B cell (primary cell): ENCODE data around the gene GTPBP3. TPM values are rescaled to one million over a fixed set of nuclear protein-coding genes. Genes with fewer than 3 reads are reported as not detected.

Experiments used
- ATAC-seq: fragments of 200-7000 bp; cut with Tn5 transposase; one replicate; pipeline ENCODE4 v1.10.0; 2021; ENCODE audit warnings: low read depth, mild to moderate bottlenecking, moderate number of reproducible peaks, moderate library complexity
- CTCF ChIA-PET: fragments of 350-600 bp; sonication (Branson Sonifier 250); formaldehyde crosslinking; loops from one replicate; lab custom pipeline; 2021; ENCODE audit warnings: antibody characterized with exemption, inconsistent platforms; lab: Charles Lee
- POLR2A ChIA-PET: fragments of 350-600 bp; sonication (Branson Sonifier 250); formaldehyde crosslinking; loops from one replicate; lab custom pipeline; 2021; ENCODE audit warnings: antibody characterized with exemption; lab: Charles Lee
- DNase-seq: peaks from one replicate; pipeline ENCODE4 v3.0.0; 2013
- H2AFZ ChIP-seq: 2 replicates; pipeline ENCODE4 v1.6.1; 2012; ENCODE audit warnings: mild to moderate bottlenecking, low read depth, low read length; ENCODE audit not compliant: insufficient read depth, poor library complexity, severe bottlenecking
- H3K27ac ChIP-seq, 2 donors: 1 replicate in 1 of 2; 2 replicates in 1 of 2; pipeline ENCODE4 v1.5.1; 2012 to 2013; ENCODE audit warnings: low read length in 2 of 2, mild to moderate bottlenecking in 2 of 2, moderate library complexity in 1 of 2
- H3K27me3 ChIP-seq, 4 experiments: fragments of 200-600 bp in 1 of 4; sonication (generic) in 1 of 4; replicated peaks in 1 of 4; 1 replicate in 2 of 4; 2 replicates in 2 of 4; pipeline versions ENCODE4 v1.6.1 to v1.7.0; 2013 to 2016; ENCODE audit warnings: low read length in 3 of 4, mild to moderate bottlenecking in 2 of 4, mixed read lengths in 1 of 4, moderate library complexity in 1 of 4; ENCODE audit not compliant: insufficient read depth in 4 of 4, control insufficient read depth in 3 of 4; ENCODE audit errors: control extremely low read depth in 1 of 4
- H3K36me3 ChIP-seq, 2 experiments: replicated peaks in 1 of 2; 1 replicate in 1 of 2; 2 replicates in 1 of 2; pipeline versions ENCODE4 v1.6.1 to v1.7.1; 2013; ENCODE audit warnings: low read length in 1 of 2; ENCODE audit not compliant: insufficient read depth in 2 of 2, control insufficient read depth in 1 of 2; ENCODE audit errors: control extremely low read depth in 1 of 2, extremely low read depth in 1 of 2
- H3K4me1 ChIP-seq, 2 donors: fragments of 200-600 bp in 1 of 2; sonication (generic) in 1 of 2; 1 replicate in 1 of 2; 2 replicates in 1 of 2; pipeline versions ENCODE4 v1.5.1 to v1.6.1; 2013 to 2017; ENCODE audit warnings: low read length in 2 of 2; ENCODE audit not compliant: control insufficient read depth in 2 of 2, insufficient read depth in 2 of 2
- H3K4me2 ChIP-seq: replicated peaks from 2 replicates; pipeline ENCODE3; 2012; ENCODE audit warnings: mild to moderate bottlenecking, low read depth, low read length; ENCODE audit not compliant: poor library complexity, severe bottlenecking
- H3K4me3 ChIP-seq, 5 experiments: fragments of 200-600 bp in 1 of 5; sonication (generic) in 1 of 5; 1 replicate in 3 of 5; 2 replicates in 2 of 5; pipeline versions ENCODE4 v1.5.1 to v1.7.0; 2011 to 2016; ENCODE audit warnings: low read length in 4 of 5, mild to moderate bottlenecking in 4 of 5, low read depth in 2 of 5, control low read depth in 1 of 5, moderate library complexity in 1 of 5; ENCODE audit not compliant: insufficient read depth in 1 of 5; ENCODE audit errors: control extremely low read depth in 1 of 5, extremely low read depth in 1 of 5
- H3K79me2 ChIP-seq: fragments of 200-600 bp; sonication (generic); one replicate; pipeline ENCODE4 v1.6.0; 2016; ENCODE audit warnings: low read length; ENCODE audit not compliant: control insufficient read depth, insufficient read depth
- H3K9ac ChIP-seq: fragments of 200-600 bp; sonication (generic); 2 replicates; pipeline ENCODE4 v1.6.1; 2017; ENCODE audit warnings: mild to moderate bottlenecking, low read length, moderate library complexity
- H3K9me3 ChIP-seq, 3 donors: one replicate each; pipeline versions ENCODE4 v1.6.1 to v1.7.1; 2013; ENCODE audit warnings: low read length in 2 of 3; ENCODE audit not compliant: control insufficient read depth in 2 of 3, insufficient read depth in 1 of 3; ENCODE audit errors: control extremely low read depth in 1 of 3
- H4K20me1 ChIP-seq: 2 replicates; pipeline ENCODE4 v1.6.0; 2012; ENCODE audit warnings: mild to moderate bottlenecking, low read length; ENCODE audit not compliant: insufficient read depth, control insufficient read depth, poor library complexity, severe bottlenecking
- H3K27ac Mint-ChIP-seq: one replicate; pipeline ENCODE4 v1.8.0; 2021; ENCODE audit warnings: mixed read lengths
- H3K27me3 Mint-ChIP-seq: one replicate; pipeline ENCODE4 v1.8.0; 2021; ENCODE audit warnings: mixed read lengths
- H3K4me1 Mint-ChIP-seq: one replicate; pipeline ENCODE4 v1.8.0; 2021; ENCODE audit warnings: mixed read lengths
- H3K4me3 Mint-ChIP-seq: one replicate; pipeline ENCODE4 v1.8.0; 2021; ENCODE audit warnings: mixed read lengths
- H3K9me3 Mint-ChIP-seq: one replicate; pipeline ENCODE4 v1.8.0; 2022; ENCODE audit warnings: mixed read lengths; ENCODE audit not compliant: insufficient read depth
- CTCF ChIP-seq: fragments of 200-600 bp; IDR thresholded peaks from one replicate; pipeline ENCODE4 v1.8.0; 2022; ENCODE audit warnings: antibody characterized with exemption, mild to moderate bottlenecking
- EZH2 ChIP-seq: IDR thresholded peaks from 2 replicates; pipeline ENCODE4 v1.6.1; 2012; ENCODE audit warnings: borderline replicate concordance, low read depth, mild to moderate bottlenecking, moderate library complexity, low read length; ENCODE audit not compliant: insufficient read depth, poor library complexity, severe bottlenecking
- WGBS: methylation state at CpG from one replicate; pipeline ENCODE4 v1.1.5; 2013; ENCODE audit warnings: missing lambda C conversion rate; ENCODE audit not compliant: insufficient coverage; 5-methylcytosine and 5-hydroxymethylcytosine counted together
- intact Hi-C: fragments of 100-400 bp; cut with micrococcal nuclease; formaldehyde crosslinking; loops from one replicate; pipeline ENCODE4 v1.10.0; 2022
- polyA plus RNA-seq: library from polyadenylated mRNA; depleted of rRNA; stranded (reverse); fragments of >200 nt; gene quantifications from 2 replicates; pipeline ENCODE4 v1.2.3, GENCODE V29; 2012
- total RNA-seq, 2 donors: library from RNA; stranded (reverse); fragments of 120-200 nt in 1 of 2; gene quantifications; 1 replicate in 1 of 2; 2 replicates in 1 of 2; pipeline versions ENCODE4 v1.2.3 to v1.2.4, GENCODE V29; 2013 to 2022

Gene GTPBP3
- total and polyA plus RNA-seq, 2 donors (not counting 1 experiment from before 2014, with no cell fraction given): 41.6 to 44.9 TPM

- TF ChIP-seq EZH2: no peak
- no peak for TF ChIP-seq CTCF
- Histone ChIP-seq H3K4me2 (peak overlapping the region; percentile 96), H3K4me1 (peaks cover 39 to 58% of the 10 kb centered on the region in 2 donors), H3K9me3 (no peaks in the 10 kb centered on the region), H3K27ac (peak overlapping the region; percentile 70 to 71), H3K36me3 (no peaks in the 10 kb centered on the region), H4K20me1 (peaks cover 18% of the 10 kb centered on the region), H3K9ac (peak overlapping the region; percentile 72), H3K27me3 (no peaks in the 10 kb centered on the region), H2AFZ (peak overlapping the region; percentile 83), H3K4me3 (peak overlapping the region; percentile 31 to 74 (median 73)), H3K79me2 (peaks cover 55% of the 10 kb centered on the region)
- Mint-ChIP-seq H3K4me1 (peaks cover 57% of the 10 kb centered on the region), H3K9me3 (no peaks in the 10 kb centered on the region), H3K27me3 (no peaks in the 10 kb centered on the region), H3K27ac (peak overlapping the region; percentile 90), H3K4me3 (peak overlapping the region; percentile 91)
- 11% methylated on average over 22 of the region's 28 CpGs for WGBS
- DNase-seq (no peak), ATAC-seq (no peak)
- ChIA-PET CTCF (interaction anchor here (0.7 to 1.1 kb wide), 4 partner anchors 26 to 859 kb away, joined by 3 to 4 read pairs (median 3); no protein-coding TSS in a partner anchor), POLR2A (interaction anchor here (0.7 to 1.5 kb wide), 3 partner anchors 24 to 98 kb away, joined by 3 to 8 read pairs (median 3); partner anchors contain the start of gene ANO8)
- intact Hi-C loops: loop anchor here (5.0 to 10.0 kb wide), 3 partner anchors 411 to 719 kb away; partner anchors contain the start of genes SMIM7 and TMEM38A
Observed at GRCh38 chr19:17306285-17306714, 31.1 kb upstream of the GTPBP3 start.

- Histone ChIP-seq H3K36me3 (peaks cover 0 to 5% of the 10 kb centered on the region in 2 experiments), H3K4me1 (peaks cover 32 to 47% of the 10 kb centered on the region in 2 donors), H3K27ac (no peak overlapping the region), H3K27me3 (no peaks in the 10 kb centered on the region), H2AFZ (no peak overlapping the region), H3K9me3 (no peaks in the 10 kb centered on the region), H3K9ac (no peak overlapping the region), H3K79me2 (peaks cover 66% of the 10 kb centered on the region), H3K4me3 (no peak overlapping the region), H3K4me2 (no peak overlapping the region), H4K20me1 (peaks cover 35% of the 10 kb centered on the region)
- TF ChIP-seq EZH2: no peak
- TF ChIP-seq CTCF: no peak
- intact Hi-C loops: loop anchor here (5.0 to 10.0 kb wide), 3 partner anchors 413 to 721 kb away; partner anchors contain the start of genes SMIM7 and TMEM38A
- peaks cover 53% of the 10 kb centered on the region for H3K4me1 Mint-ChIP-seq
- DNase-seq: no peak
- WGBS: 97% methylated on average over 8 of the region's 8 CpGs
- ATAC-seq: no peak
- CTCF ChIA-PET: interaction anchor here (0.7 to 1.1 kb wide), 2 partner anchors 33 to 78 kb away, joined by 3 to 4 read pairs; no protein-coding TSS in a partner anchor
- H3K27ac Mint-ChIP-seq: peak overlapping the region; percentile 2
- H3K4me3 Mint-ChIP-seq: peak overlapping the region; percentile 60
- no peaks in the 10 kb centered on the region for H3K9me3 Mint-ChIP-seq
- no peaks in the 10 kb centered on the region for H3K27me3 Mint-ChIP-seq
- POLR2A ChIA-PET: interaction anchor here (0.7 to 1.4 kb wide), 3 partner anchors 13 to 112 kb away, joined by 3 to 9 read pairs (median 3); partner anchors contain the start of genes BABAM1 and MVB12A
Observed at GRCh38 chr19:17307876-17308377, 29.4 kb upstream of the GTPBP3 start.
